A204.1 (cell line): Measurements from ENCODE around the gene MEPE.
"Not testable (repeated sequence)": the region's sequence is repeated elsewhere in the genome, so short reads cannot be mapped to it uniquely, and the experiment has no call there.

Experiments
- FAIRE-seq: peaks from 2 replicates; lab custom pipeline; 2012; peaks lifted over from hg19 to GRCh38; lab: Jason Lieb, UNC

The MEPE gene

GRCh38 chr4:87884976-87885549 lies 52.3 kb downstream of the MEPE start:
- no peak for FAIRE-seq

GRCh38 chr4:87886083-87886482 lies 53.3 kb downstream of the MEPE start:
- no peak for FAIRE-seq

- FAIRE-seq = not testable (repeated sequence)
Observed at GRCh38 chr4:87890753-87891152, 58.0 kb downstream of the MEPE start.

GRCh38 chr4:87895964-87896621 lies 63.3 kb downstream of the MEPE start:
- no peak for FAIRE-seq
